ENCODE measurements around the gene SOX6. TPM values are rescaled to one million over a fixed set of nuclear protein-coding genes. Genes with fewer than 3 reads are reported as not detected.

Gene SOX6
- polyA plus RNA-seq, 1 donor from 2014 or later: 2.2 TPM

DNA sequence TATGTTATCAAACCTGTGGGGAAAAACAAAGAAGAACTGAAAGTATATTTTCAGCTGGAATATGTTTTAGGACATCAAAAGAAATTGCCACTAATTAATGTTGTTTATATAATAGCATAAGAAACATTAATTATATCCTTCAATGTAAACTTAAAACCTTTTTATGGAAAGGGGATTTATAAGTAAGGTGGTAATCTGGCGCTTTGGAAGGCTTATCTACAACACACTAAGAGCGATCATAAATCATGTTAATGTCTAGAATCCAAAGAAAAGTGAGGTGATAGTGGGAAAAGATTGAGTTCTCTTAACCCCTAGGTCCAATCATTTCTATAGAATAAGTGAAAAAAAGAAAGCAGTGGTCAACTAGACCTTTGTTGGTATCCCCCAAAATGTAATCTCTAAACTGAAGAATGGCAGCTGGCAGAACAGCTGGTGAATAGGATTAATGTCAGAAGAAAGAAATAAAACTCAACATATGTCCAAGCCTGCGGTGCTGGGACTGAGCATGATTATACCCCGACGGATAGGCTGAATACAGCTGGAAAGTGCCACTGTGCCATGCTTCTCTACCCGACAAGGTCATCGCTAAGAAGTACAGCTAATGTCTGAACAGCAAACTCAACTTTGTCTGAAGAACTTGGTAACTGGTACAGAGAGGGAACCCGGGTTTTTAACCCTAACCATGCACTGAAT lies 64.0 kb downstream of the SOX6 start:
- Histone ChIP-seq H3K4me3 (ENCODE audit: low read length) (no peak overlapping the region), H3K36me3 (ENCODE audit: insufficient read depth, low read length) (no peaks in the 10 kb centered on the region), H3K9me2 (ENCODE audit: insufficient read depth, low read length) (no peaks in the 10 kb centered on the region), H3K27me3 (ENCODE audit: insufficient read depth, low read depth, low read length) (no peaks in the 10 kb centered on the region), H2AFZ (ENCODE audit: low read depth, low read length) (no peak overlapping the region), H4K20me1 (ENCODE audit: insufficient read depth) (no peaks in the 10 kb centered on the region), H3K27ac (ENCODE audit: low read length) (no peak overlapping the region), H3K9ac (ENCODE audit: low read length) (no peak overlapping the region), H3K79me2 (replicated peaks; ENCODE audit: insufficient read depth, low read length) (no peaks in the 10 kb centered on the region), H3K9me3 (ENCODE audit: low read length) (no peaks in the 10 kb centered on the region), H3F3A (ENCODE audit: insufficient read depth, low read length, poor library complexity, severe bottlenecking) (no peaks in the 10 kb centered on the region), H3K4me2 (ENCODE audit: low read length) (no peak overlapping the region)
- TF ChIP-seq MXI1 (conservative IDR thresholded peaks at IDR 0.05; ENCODE audit: poor library complexity, severe bottlenecking) (no peak), EZH2 (IDR thresholded peaks at IDR 0.05; ENCODE audit: borderline replicate concordance, insufficient read depth, low read length, poor library complexity, severe bottlenecking) (no peak), SMC3 (conservative IDR thresholded peaks at IDR 0.05; ENCODE audit: poor library complexity) (no peak)
- TF ChIP-seq, protein P1, sequence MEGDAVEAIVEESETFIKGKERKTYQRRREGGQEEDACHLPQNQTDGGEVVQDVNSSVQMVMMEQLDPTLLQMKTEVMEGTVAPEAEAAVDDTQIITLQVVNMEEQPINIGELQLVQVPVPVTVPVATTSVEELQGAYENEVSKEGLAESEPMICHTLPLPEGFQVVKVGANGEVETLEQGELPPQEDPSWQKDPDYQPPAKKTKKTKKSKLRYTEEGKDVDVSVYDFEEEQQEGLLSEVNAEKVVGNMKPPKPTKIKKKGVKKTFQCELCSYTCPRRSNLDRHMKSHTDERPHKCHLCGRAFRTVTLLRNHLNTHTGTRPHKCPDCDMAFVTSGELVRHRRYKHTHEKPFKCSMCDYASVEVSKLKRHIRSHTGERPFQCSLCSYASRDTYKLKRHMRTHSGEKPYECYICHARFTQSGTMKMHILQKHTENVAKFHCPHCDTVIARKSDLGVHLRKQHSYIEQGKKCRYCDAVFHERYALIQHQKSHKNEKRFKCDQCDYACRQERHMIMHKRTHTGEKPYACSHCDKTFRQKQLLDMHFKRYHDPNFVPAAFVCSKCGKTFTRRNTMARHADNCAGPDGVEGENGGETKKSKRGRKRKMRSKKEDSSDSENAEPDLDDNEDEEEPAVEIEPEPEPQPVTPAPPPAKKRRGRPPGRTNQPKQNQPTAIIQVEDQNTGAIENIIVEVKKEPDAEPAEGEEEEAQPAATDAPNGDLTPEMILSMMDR (IDR thresholded peaks at IDR 0.05; ENCODE audit: poor library complexity, severe bottlenecking): no peak

DNA sequence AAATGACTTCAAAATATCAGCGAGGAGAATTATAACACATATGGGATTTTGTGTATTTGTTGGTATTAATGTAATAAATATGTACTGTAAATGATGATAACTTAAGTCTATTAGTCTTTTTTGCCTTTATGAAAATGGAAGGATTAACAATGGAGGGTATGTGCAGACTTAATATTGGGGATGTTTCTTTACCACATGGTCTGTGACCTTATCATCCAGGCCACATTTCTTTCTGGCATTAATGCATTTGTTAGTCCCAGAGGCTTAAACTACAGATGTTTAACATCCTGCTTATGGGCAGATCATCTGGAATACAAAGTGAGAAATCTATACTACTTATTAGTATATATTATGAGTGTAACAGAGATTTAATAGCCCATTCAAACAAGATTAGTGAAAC lies 64.6 kb downstream of the SOX6 start:
- no peaks in the 10 kb centered on the region for H3F3A ChIP-seq (ENCODE audit: insufficient read depth, low read length, poor library complexity, severe bottlenecking)
- no peak overlapping the region for H3K9ac ChIP-seq (ENCODE audit: low read length)
- H2AFZ ChIP-seq (ENCODE audit: low read depth, low read length): no peak overlapping the region
- TF ChIP-seq MXI1 (conservative IDR thresholded peaks at IDR 0.05; ENCODE audit: poor library complexity, severe bottlenecking) (no peak), EP300 (conservative IDR thresholded peaks at IDR 0.05; ENCODE audit: poor library complexity, severe bottlenecking) (no peak), POLR2AphosphoS5 (IDR thresholded peaks at IDR 0.05) (no peak)
- H3K27ac ChIP-seq (ENCODE audit: low read length): no peak overlapping the region
- no peaks in the 10 kb centered on the region for H3K27me3 ChIP-seq (ENCODE audit: insufficient read depth, low read depth, low read length)
- no peaks in the 10 kb centered on the region for H4K20me1 ChIP-seq (ENCODE audit: insufficient read depth)
- H3K4me2 ChIP-seq (ENCODE audit: low read length): no peak overlapping the region
- no peaks in the 10 kb centered on the region for H3K79me2 ChIP-seq (replicated peaks; ENCODE audit: insufficient read depth, low read length)
- no peaks in the 10 kb centered on the region for H3K36me3 ChIP-seq (ENCODE audit: insufficient read depth, low read length)
- H3K9me3 ChIP-seq (ENCODE audit: low read length): no peaks in the 10 kb centered on the region
- H3K9me2 ChIP-seq (ENCODE audit: insufficient read depth, low read length): no peaks in the 10 kb centered on the region
- no peak overlapping the region for H3K4me3 ChIP-seq (ENCODE audit: low read length)

DNA sequence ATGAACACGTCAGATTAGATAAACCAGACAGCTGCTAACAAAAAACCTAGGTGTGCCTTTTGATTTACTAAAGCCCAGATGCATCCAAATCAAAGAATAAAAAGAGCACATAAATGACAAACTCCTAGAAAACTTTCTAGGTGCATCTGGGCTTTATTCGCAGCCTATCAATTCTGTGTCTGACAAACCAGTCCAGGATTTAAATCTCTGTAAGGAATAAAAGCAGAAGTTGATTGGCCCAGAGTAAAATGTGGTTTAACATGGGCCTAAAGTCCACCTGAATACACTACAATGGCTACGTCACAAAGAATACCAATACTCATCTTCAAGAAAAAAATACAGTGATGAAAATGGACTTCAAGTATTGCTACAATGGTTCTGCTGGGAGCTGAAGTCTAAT lies 66.8 kb downstream of the SOX6 start:
- no peaks in the 10 kb centered on the region for H3K27me3 ChIP-seq (ENCODE audit: insufficient read depth, low read depth, low read length)
- no peak for TF ChIP-seq EZH2 (IDR thresholded peaks at IDR 0.05; ENCODE audit: borderline replicate concordance, insufficient read depth, low read length, poor library complexity, severe bottlenecking)
- no peak for TF ChIP-seq MXI1 (conservative IDR thresholded peaks at IDR 0.05; ENCODE audit: poor library complexity, severe bottlenecking)
- TF ChIP-seq, protein P1 (IDR thresholded peaks at IDR 0.05; ENCODE audit: poor library complexity, severe bottlenecking): no peak
- TF ChIP-seq RAD21 (conservative IDR thresholded peaks at IDR 0.05): no peak
- no peak for TF ChIP-seq SMC3 (conservative IDR thresholded peaks at IDR 0.05; ENCODE audit: poor library complexity)
- TF ChIP-seq EP300 (conservative IDR thresholded peaks at IDR 0.05; ENCODE audit: poor library complexity, severe bottlenecking): no peak
- TF ChIP-seq POLR2AphosphoS5 (IDR thresholded peaks at IDR 0.05): no peak
- TF ChIP-seq, protein P2, sequence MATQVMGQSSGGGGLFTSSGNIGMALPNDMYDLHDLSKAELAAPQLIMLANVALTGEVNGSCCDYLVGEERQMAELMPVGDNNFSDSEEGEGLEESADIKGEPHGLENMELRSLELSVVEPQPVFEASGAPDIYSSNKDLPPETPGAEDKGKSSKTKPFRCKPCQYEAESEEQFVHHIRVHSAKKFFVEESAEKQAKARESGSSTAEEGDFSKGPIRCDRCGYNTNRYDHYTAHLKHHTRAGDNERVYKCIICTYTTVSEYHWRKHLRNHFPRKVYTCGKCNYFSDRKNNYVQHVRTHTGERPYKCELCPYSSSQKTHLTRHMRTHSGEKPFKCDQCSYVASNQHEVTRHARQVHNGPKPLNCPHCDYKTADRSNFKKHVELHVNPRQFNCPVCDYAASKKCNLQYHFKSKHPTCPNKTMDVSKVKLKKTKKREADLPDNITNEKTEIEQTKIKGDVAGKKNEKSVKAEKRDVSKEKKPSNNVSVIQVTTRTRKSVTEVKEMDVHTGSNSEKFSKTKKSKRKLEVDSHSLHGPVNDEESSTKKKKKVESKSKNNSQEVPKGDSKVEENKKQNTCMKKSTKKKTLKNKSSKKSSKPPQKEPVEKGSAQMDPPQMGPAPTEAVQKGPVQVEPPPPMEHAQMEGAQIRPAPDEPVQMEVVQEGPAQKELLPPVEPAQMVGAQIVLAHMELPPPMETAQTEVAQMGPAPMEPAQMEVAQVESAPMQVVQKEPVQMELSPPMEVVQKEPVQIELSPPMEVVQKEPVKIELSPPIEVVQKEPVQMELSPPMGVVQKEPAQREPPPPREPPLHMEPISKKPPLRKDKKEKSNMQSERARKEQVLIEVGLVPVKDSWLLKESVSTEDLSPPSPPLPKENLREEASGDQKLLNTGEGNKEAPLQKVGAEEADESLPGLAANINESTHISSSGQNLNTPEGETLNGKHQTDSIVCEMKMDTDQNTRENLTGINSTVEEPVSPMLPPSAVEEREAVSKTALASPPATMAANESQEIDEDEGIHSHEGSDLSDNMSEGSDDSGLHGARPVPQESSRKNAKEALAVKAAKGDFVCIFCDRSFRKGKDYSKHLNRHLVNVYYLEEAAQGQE (IDR thresholded peaks at IDR 0.05; ENCODE audit: borderline replicate concordance): no peak
- TF ChIP-seq TAF1 (IDR thresholded peaks at IDR 0.05; ENCODE audit: low read depth): no peak
- no peak overlapping the region for H3K27ac ChIP-seq (ENCODE audit: low read length)
- H3K9me3 ChIP-seq (ENCODE audit: low read length): no peaks in the 10 kb centered on the region
- no peaks in the 10 kb centered on the region for H3K79me2 ChIP-seq (replicated peaks; ENCODE audit: insufficient read depth, low read length)
- no peaks in the 10 kb centered on the region for H3F3A ChIP-seq (ENCODE audit: insufficient read depth, low read length, poor library complexity, severe bottlenecking)
- no peak overlapping the region for H2AFZ ChIP-seq (ENCODE audit: low read depth, low read length)
- H4K20me1 ChIP-seq (ENCODE audit: insufficient read depth): no peaks in the 10 kb centered on the region
- no peaks in the 10 kb centered on the region for H3K36me3 ChIP-seq (ENCODE audit: insufficient read depth, low read length)
- no peak overlapping the region for H3K4me2 ChIP-seq (ENCODE audit: low read length)
- no peak overlapping the region for H3K4me3 ChIP-seq (ENCODE audit: low read length)
- H3K9me2 ChIP-seq (ENCODE audit: insufficient read depth, low read length): no peaks in the 10 kb centered on the region
- no peak overlapping the region for H3K9ac ChIP-seq (ENCODE audit: low read length)
